Loucy (cell line): ENCODE measurements around the gene VAV2.

Experiments
- EZH2phosphoT487 ChIP-seq: fragments of 200-600 bp; IDR thresholded peaks from 2 replicates; pipeline ENCODE4 v1.6.1; 2018; ENCODE audit warnings: antibody characterized with exemption, mild to moderate bottlenecking, moderate library complexity, borderline replicate concordance
- TF ChIP-seq, protein P1 (sequence below): fragments of 200-600 bp; sonication (generic); conservative IDR thresholded peaks from 2 replicates; pipeline ENCODE4 v1.5.1; 2014; ENCODE audit warnings: mild to moderate bottlenecking, antibody characterized with exemption, low read length

DNA sequence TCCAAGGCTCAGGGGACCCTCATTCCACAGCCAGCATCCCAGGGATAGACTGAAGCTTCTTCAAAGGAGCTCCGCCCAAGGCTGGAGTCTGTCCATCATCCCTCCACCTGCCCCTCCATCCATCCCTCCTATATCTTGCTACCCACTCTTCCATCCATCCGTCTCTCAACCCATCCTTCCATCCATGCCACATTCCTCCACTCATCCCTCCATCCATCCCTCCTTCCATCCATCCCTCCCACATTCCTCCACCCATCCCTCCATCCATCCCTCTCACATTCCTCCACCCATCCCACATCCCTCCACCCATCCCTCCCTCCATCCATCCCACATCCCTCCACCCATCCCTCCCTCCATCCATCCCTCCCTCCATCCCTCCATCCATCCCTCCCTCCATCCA, 5.5 kb upstream of the VAV2 start:
- TF ChIP-seq, protein P1, sequence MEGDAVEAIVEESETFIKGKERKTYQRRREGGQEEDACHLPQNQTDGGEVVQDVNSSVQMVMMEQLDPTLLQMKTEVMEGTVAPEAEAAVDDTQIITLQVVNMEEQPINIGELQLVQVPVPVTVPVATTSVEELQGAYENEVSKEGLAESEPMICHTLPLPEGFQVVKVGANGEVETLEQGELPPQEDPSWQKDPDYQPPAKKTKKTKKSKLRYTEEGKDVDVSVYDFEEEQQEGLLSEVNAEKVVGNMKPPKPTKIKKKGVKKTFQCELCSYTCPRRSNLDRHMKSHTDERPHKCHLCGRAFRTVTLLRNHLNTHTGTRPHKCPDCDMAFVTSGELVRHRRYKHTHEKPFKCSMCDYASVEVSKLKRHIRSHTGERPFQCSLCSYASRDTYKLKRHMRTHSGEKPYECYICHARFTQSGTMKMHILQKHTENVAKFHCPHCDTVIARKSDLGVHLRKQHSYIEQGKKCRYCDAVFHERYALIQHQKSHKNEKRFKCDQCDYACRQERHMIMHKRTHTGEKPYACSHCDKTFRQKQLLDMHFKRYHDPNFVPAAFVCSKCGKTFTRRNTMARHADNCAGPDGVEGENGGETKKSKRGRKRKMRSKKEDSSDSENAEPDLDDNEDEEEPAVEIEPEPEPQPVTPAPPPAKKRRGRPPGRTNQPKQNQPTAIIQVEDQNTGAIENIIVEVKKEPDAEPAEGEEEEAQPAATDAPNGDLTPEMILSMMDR, result no peak
- TF ChIP-seq EZH2phosphoT487, result no peak
